MM.1S (cell line): Measurements from ENCODE around the gene SYTL2.

Experiments used
- CTCF ChIP-seq: fragments of 300-600 bp; sonication (generic); IDR thresholded peaks from 2 replicates; pipeline ENCODE4 v1.5.1; 2016; ENCODE audit warnings: antibody characterized with exemption, low read length, mixed read lengths
- EZH2 ChIP-seq: fragments of 300-600 bp; sonication (generic); optimal IDR thresholded peaks from 2 replicates; pipeline ENCODE3; 2017; ENCODE audit warnings: low read depth, mild to moderate bottlenecking, antibody characterized with exemption, low read length, mixed read lengths
- EZH2phosphoT487 ChIP-seq: fragments of 300-600 bp; sonication (generic); IDR thresholded peaks from 2 replicates; pipeline ENCODE4 v1.6.1; 2018; ENCODE audit warnings: antibody characterized with exemption, low read length

GRCh38 chr11:85735876-85736460, 75.0 kb downstream of the SYTL2 start:
- TF ChIP-seq CTCF (no peak), EZH2phosphoT487 (no peak), EZH2 (no peak)
